SH-SY5Y (cell line): ENCODE data around the gene NDUFC2.

Experiments
- GATA2 ChIP-seq: IDR thresholded peaks from 2 replicates; pipeline ENCODE4 v1.6.1; 2011; ENCODE audit warnings: mild to moderate bottlenecking, low read depth, low read length
- GATA3 ChIP-seq: IDR thresholded peaks from 2 replicates; pipeline ENCODE4 v1.6.1; 2011; ENCODE audit warnings: low read depth, mild to moderate bottlenecking, low read length, moderate library complexity

GRCh38 chr11:78065203-78065602, 14.5 kb downstream of the NDUFC2 start:
- TF ChIP-seq GATA3: no peak
- no peak for TF ChIP-seq GATA2
